A673 (cell line): ENCODE results near the gene MCRIP1. TPM values are rescaled to one million over a fixed set of nuclear protein-coding genes. Genes with fewer than 3 reads are reported as not detected.

Experiments
- BruUV-seq: library from RNA; stranded (reverse); fragments of 400-500 nt; replicated peaks from 2 replicates; lab custom pipeline; 2021; lab: Mats Ljungman, UMichigan
- CTCF ChIA-PET: fragments of 300-600 bp; sonication (Branson Sonifier 250); formaldehyde crosslinking; loops from one replicate; lab custom pipeline; 2022; ENCODE audit warnings: antibody characterized with exemption; lab: Charles Lee
- POLR2A ChIA-PET: fragments of 300-600 bp; sonication (Branson Sonifier 250); formaldehyde crosslinking; loops from one replicate; lab custom pipeline; 2022; ENCODE audit warnings: antibody characterized with exemption; ENCODE audit not compliant: low non-redundant PET; lab: Charles Lee
- DNase-seq: peaks from one replicate; pipeline ENCODE4 v3.0.0-alpha.2; 2015; ENCODE audit warnings: low spot score
- H3K27ac ChIP-seq: fragments of 200-600 bp; sonication (generic); 2 replicates; pipeline ENCODE4 v1.5.1; 2016; ENCODE audit warnings: mixed run types, low read depth, mild to moderate bottlenecking, mixed read lengths, antibody characterized with exemption, low read length; ENCODE audit not compliant: poor library complexity, severe bottlenecking
- H3K27me3 ChIP-seq: fragments of 200-600 bp; sonication (generic); replicated peaks from 2 replicates; pipeline ENCODE4 v1.6.1; 2017; ENCODE audit warnings: mixed run types, low read depth, mild to moderate bottlenecking, mixed read lengths, antibody characterized with exemption, low read length; ENCODE audit not compliant: insufficient read depth, poor library complexity
- H3K36me3 ChIP-seq: fragments of 200-600 bp; sonication (generic); 2 replicates; pipeline ENCODE4 v1.6.1; 2016; ENCODE audit warnings: mixed run types, mild to moderate bottlenecking, mixed read lengths, antibody characterized with exemption, low read length; ENCODE audit not compliant: insufficient read depth, poor library complexity, severe bottlenecking
- H3K4me1 ChIP-seq: fragments of 200-600 bp; sonication (generic); 2 replicates; pipeline ENCODE4 v1.6.1; 2017; ENCODE audit warnings: mixed run types, mild to moderate bottlenecking, mixed read lengths, antibody characterized with exemption, low read length; ENCODE audit not compliant: insufficient read depth, poor library complexity, severe bottlenecking
- H3K4me3 ChIP-seq: fragments of 200-600 bp; sonication (generic); 2 replicates; pipeline ENCODE4 v1.5.1; 2016; ENCODE audit warnings: low read depth, mixed run types, mild to moderate bottlenecking, mixed read lengths, low read length; ENCODE audit not compliant: poor library complexity, severe bottlenecking
- H3K9me3 ChIP-seq: fragments of 200-600 bp; sonication (generic); 2 replicates; pipeline ENCODE4 v1.6.1; 2016; ENCODE audit warnings: mixed run types, low read depth, mild to moderate bottlenecking, mixed read lengths, antibody characterized with exemption, low read length; ENCODE audit not compliant: poor library complexity, severe bottlenecking
- EZH2 ChIP-seq: fragments of 200-600 bp; sonication (generic); IDR thresholded peaks from 2 replicates; pipeline ENCODE4 v1.6.1; 2017; ENCODE audit warnings: borderline replicate concordance, low read depth, mild to moderate bottlenecking, mixed read lengths, antibody characterized with exemption, low read length; ENCODE audit not compliant: poor library complexity, severe bottlenecking
- intact Hi-C: fragments of 100-400 bp; cut with micrococcal nuclease; formaldehyde crosslinking; loops from one replicate; pipeline ENCODE4 v1.10.0; 2022; ENCODE audit not compliant: unreplicated experiment
- total RNA-seq: library from RNA; stranded (reverse); gene quantifications from 2 replicates; pipeline ENCODE4 v1.2.3, GENCODE V29; 2021
- TF ChIP-seq, protein P1 (sequence below): fragments of 300-800, 200-600 bp; sonication (generic); conservative IDR thresholded peaks from 2 replicates; pipeline ENCODE4 v1.5.1; 2017; ENCODE audit warnings: low read depth, mild to moderate bottlenecking, antibody characterized with exemption, low read length, moderate library complexity, mixed read lengths

The MCRIP1 gene
- total RNA-seq, 1 experiment from 2014 or later: 126 TPM

- H3K9me3 ChIP-seq: no peaks in the 10 kb centered on the region
- H3K27ac ChIP-seq: peak overlapping the region; percentile 94
- ChIA-PET CTCF (no interaction called here), POLR2A (no interaction called here)
- peaks cover 31% of the 10 kb centered on the region for H3K4me1 ChIP-seq
- H3K36me3 ChIP-seq: peaks cover 35% of the 10 kb centered on the region
- BruUV-seq: no TSS peak
- intact Hi-C loops: no loop called here
- no peaks in the 10 kb centered on the region for H3K27me3 ChIP-seq
- peak overlapping the region; percentile 80 for H3K4me3 ChIP-seq
- peak; percentile 64 for DNase-seq
- TF ChIP-seq, protein P1, sequence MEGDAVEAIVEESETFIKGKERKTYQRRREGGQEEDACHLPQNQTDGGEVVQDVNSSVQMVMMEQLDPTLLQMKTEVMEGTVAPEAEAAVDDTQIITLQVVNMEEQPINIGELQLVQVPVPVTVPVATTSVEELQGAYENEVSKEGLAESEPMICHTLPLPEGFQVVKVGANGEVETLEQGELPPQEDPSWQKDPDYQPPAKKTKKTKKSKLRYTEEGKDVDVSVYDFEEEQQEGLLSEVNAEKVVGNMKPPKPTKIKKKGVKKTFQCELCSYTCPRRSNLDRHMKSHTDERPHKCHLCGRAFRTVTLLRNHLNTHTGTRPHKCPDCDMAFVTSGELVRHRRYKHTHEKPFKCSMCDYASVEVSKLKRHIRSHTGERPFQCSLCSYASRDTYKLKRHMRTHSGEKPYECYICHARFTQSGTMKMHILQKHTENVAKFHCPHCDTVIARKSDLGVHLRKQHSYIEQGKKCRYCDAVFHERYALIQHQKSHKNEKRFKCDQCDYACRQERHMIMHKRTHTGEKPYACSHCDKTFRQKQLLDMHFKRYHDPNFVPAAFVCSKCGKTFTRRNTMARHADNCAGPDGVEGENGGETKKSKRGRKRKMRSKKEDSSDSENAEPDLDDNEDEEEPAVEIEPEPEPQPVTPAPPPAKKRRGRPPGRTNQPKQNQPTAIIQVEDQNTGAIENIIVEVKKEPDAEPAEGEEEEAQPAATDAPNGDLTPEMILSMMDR: no peak
- TF ChIP-seq EZH2: no peak
Observed at GRCh38 chr17:81870131-81870980, 37.3 kb upstream of the MCRIP1 start.

- DNase-seq: peak; percentile 61
- no peaks in the 10 kb centered on the region for H3K27me3 ChIP-seq
- H3K36me3 ChIP-seq: peaks cover 35% of the 10 kb centered on the region
- peak overlapping the region; percentile 80 for H3K4me3 ChIP-seq
- POLR2A ChIA-PET: no interaction called here
- CTCF ChIA-PET: interaction anchor here (0.6 kb wide), 1 partner anchor 8 kb away, joined by 3 read pairs; no protein-coding TSS in a partner anchor
- BruUV-seq: no TSS peak
- TF ChIP-seq EZH2: no peak
- TF ChIP-seq, protein P1: peak; percentile 96
- no peaks in the 10 kb centered on the region for H3K9me3 ChIP-seq
- peaks cover 31% of the 10 kb centered on the region for H3K4me1 ChIP-seq
- intact Hi-C loops: no loop called here
- peak overlapping the region; percentile 94 for H3K27ac ChIP-seq
Observed at GRCh38 chr17:81869221-81870130, 36.4 kb upstream of the MCRIP1 start.

GRCh38 chr17:81868674-81869220, 35.7 kb upstream of the MCRIP1 start:
- CTCF ChIA-PET: no interaction called here
- H3K4me1 ChIP-seq: peaks cover 31% of the 10 kb centered on the region

More at GRCh38 chr17:81868674-81869220, 35.7 kb upstream of the MCRIP1 start:
- TSS peak; percentile 75 for BruUV-seq
- TF ChIP-seq, protein P1: no peak
- no peak for TF ChIP-seq EZH2
- DNase-seq: no peak
- POLR2A ChIA-PET: interaction anchor here (0.5 kb wide), 1 partner anchor 14 kb away, joined by 3 read pairs; no protein-coding TSS in a partner anchor
- intact Hi-C loops: no loop called here
- Histone ChIP-seq H3K9me3 (no peaks in the 10 kb centered on the region), H3K27me3 (no peaks in the 10 kb centered on the region), H3K4me3 (peak overlapping the region; percentile 80), H3K27ac (peak overlapping the region; percentile 94), H3K36me3 (peaks cover 37% of the 10 kb centered on the region)
